OCI-LY1 (cell line): ENCODE data around the gene ETF1.

Experiments
- H2AFZ ChIP-seq: fragments of 200-600 bp; sonication (generic), shearing (Covaris generic); 2 replicates; pipeline ENCODE4 v1.6.0; 2014; ENCODE audit warnings: antibody characterized with exemption, mild to moderate bottlenecking, low read length
- H3F3A ChIP-seq: fragments of 200-600 bp; sonication (generic), shearing (Covaris generic); 2 replicates; pipeline ENCODE4 v1.6.0; 2014; ENCODE audit warnings: mild to moderate bottlenecking, antibody characterized with exemption, low read length, moderate library complexity; ENCODE audit not compliant: insufficient read depth
- H3K27ac ChIP-seq: fragments of 200-600 bp; sonication (generic); 2 replicates; pipeline ENCODE4 v1.5.1; 2014; ENCODE audit warnings: low read length, mixed run types, mild to moderate bottlenecking, low read depth; ENCODE audit not compliant: poor library complexity, severe bottlenecking
- H3K27me3 ChIP-seq: fragments of 200-600 bp; sonication (generic); 2 replicates; pipeline ENCODE4 v1.6.0; 2014; ENCODE audit warnings: antibody characterized with exemption, mild to moderate bottlenecking, low read length, moderate library complexity; ENCODE audit not compliant: insufficient read depth
- H3K36me3 ChIP-seq: fragments of 200-600 bp; sonication (generic); 2 replicates; pipeline ENCODE4 v1.6.1; 2014; ENCODE audit warnings: mild to moderate bottlenecking, antibody characterized with exemption, low read length, moderate library complexity, mixed read lengths; ENCODE audit not compliant: insufficient read depth
- H3K4me1 ChIP-seq: fragments of 200-600 bp; sonication (generic); 2 replicates; pipeline ENCODE4 v1.5.1; 2014; ENCODE audit warnings: mild to moderate bottlenecking, low read length, moderate library complexity; ENCODE audit not compliant: insufficient read depth, severe bottlenecking
- H3K4me2 ChIP-seq: fragments of 200-600 bp; sonication (generic), shearing (Covaris generic); 2 replicates; pipeline ENCODE4 v1.6.1; 2014; ENCODE audit warnings: low read length
- H3K4me3 ChIP-seq: fragments of 200-600 bp; sonication (generic); 2 replicates; pipeline ENCODE4 v1.5.1; 2014; ENCODE audit warnings: low read length, low read depth, mild to moderate bottlenecking, mixed read lengths; ENCODE audit not compliant: poor library complexity, severe bottlenecking
- H3K79me2 ChIP-seq: fragments of 200-600 bp; shearing (Covaris generic); 2 replicates; pipeline ENCODE4 v1.6.1; 2016; ENCODE audit warnings: mixed run types, low read length, mixed read lengths; ENCODE audit not compliant: insufficient read depth
- H3K9ac ChIP-seq: fragments of 200-600 bp; sonication (generic), shearing (Covaris generic); 2 replicates; pipeline ENCODE4 v1.6.1; 2014; ENCODE audit warnings: mild to moderate bottlenecking, low read length, mixed read lengths
- H3K9me2 ChIP-seq: fragments of 200-600 bp; sonication (generic), shearing (Covaris generic); 2 replicates; pipeline ENCODE4 v1.6.1; 2014; ENCODE audit warnings: low read depth, mild to moderate bottlenecking, low read length, mixed read lengths
- H3K9me3 ChIP-seq: fragments of 200-600 bp; shearing (Covaris generic); 2 replicates; pipeline ENCODE4 v1.6.1; 2014; ENCODE audit warnings: low read length, mixed read lengths
- H4K20me1 ChIP-seq: fragments of 200-600 bp; sonication (generic), shearing (Covaris generic); 2 replicates; pipeline ENCODE4 v1.6.0; 2016; ENCODE audit warnings: mild to moderate bottlenecking, low read length; ENCODE audit not compliant: insufficient read depth
- EZH2 ChIP-seq: fragments of 200-600 bp; sonication (generic), shearing (Covaris generic); IDR thresholded peaks from 2 replicates; pipeline ENCODE4 v1.8.0; 2017; ENCODE audit warnings: borderline replicate concordance, mixed run types, mild to moderate bottlenecking, antibody characterized with exemption, low read length, moderate library complexity, mixed read lengths
- TF ChIP-seq, protein P1 (sequence below): fragments of 200-600 bp; sonication (generic), shearing (Covaris generic); IDR thresholded peaks from 2 replicates; pipeline ENCODE4 v1.5.1; 2017; ENCODE audit warnings: mild to moderate bottlenecking, antibody characterized with exemption, low read length, moderate library complexity, mixed read lengths

Gene ETF1

DNA sequence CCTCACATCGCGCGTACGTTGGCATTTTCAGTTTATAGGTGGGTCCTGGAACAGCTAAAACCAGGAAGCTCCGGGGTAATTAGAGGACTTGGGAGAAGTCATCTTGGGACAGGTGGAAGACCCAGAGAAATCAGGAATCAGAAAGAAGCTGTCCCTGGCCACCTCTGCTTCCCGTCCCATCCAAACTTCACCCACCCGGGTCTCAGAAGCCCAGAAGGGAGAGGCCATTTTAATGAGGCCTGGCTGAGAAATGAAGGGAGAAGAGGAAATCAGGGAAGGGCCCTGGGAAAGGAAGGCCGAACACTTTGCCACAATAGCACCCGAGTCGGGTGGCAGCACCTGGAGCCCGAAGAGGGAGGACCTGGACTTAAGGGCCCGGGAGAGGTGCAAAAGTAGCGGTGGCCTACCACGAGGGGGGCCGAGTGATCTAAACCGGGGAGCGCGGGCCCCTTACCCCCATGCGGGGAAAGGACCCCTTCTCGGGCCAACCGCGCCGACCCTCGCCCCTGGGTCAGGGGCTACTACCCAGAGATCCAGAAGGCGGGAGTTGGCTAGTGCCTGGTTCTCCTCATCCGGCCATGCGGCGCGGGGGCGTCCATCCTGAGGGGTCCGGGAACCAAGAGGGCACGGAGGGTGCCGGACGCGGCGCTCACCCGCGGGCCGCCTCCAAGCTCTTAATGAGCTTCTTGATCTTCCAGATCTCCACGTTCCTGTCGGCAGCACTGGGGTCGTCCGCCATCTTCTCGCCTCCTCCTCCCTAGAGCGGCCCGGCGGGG lies 668 bp downstream of the ETF1 start:
- Histone ChIP-seq H2AFZ (no peak overlapping the region), H3K27me3 (no peaks in the 10 kb centered on the region), H4K20me1 (no peaks in the 10 kb centered on the region), H3K9me3 (no peaks in the 10 kb centered on the region), H3F3A (no peaks in the 10 kb centered on the region), H3K79me2 (peaks cover 74% of the 10 kb centered on the region), H3K9me2 (no peaks in the 10 kb centered on the region), H3K27ac (peak overlapping the region; percentile 22), H3K36me3 (peaks cover 43% of the 10 kb centered on the region; the same call in 1 of the 2 replicates), H3K9ac (peak overlapping the region; percentile 98), H3K4me1 (peaks cover 53% of the 10 kb centered on the region), H3K4me2 (peak overlapping the region; percentile 91), H3K4me3 (peak overlapping the region; percentile 78)
- TF ChIP-seq EZH2, result no peak
- TF ChIP-seq, protein P1, sequence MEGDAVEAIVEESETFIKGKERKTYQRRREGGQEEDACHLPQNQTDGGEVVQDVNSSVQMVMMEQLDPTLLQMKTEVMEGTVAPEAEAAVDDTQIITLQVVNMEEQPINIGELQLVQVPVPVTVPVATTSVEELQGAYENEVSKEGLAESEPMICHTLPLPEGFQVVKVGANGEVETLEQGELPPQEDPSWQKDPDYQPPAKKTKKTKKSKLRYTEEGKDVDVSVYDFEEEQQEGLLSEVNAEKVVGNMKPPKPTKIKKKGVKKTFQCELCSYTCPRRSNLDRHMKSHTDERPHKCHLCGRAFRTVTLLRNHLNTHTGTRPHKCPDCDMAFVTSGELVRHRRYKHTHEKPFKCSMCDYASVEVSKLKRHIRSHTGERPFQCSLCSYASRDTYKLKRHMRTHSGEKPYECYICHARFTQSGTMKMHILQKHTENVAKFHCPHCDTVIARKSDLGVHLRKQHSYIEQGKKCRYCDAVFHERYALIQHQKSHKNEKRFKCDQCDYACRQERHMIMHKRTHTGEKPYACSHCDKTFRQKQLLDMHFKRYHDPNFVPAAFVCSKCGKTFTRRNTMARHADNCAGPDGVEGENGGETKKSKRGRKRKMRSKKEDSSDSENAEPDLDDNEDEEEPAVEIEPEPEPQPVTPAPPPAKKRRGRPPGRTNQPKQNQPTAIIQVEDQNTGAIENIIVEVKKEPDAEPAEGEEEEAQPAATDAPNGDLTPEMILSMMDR, result no peak

DNA sequence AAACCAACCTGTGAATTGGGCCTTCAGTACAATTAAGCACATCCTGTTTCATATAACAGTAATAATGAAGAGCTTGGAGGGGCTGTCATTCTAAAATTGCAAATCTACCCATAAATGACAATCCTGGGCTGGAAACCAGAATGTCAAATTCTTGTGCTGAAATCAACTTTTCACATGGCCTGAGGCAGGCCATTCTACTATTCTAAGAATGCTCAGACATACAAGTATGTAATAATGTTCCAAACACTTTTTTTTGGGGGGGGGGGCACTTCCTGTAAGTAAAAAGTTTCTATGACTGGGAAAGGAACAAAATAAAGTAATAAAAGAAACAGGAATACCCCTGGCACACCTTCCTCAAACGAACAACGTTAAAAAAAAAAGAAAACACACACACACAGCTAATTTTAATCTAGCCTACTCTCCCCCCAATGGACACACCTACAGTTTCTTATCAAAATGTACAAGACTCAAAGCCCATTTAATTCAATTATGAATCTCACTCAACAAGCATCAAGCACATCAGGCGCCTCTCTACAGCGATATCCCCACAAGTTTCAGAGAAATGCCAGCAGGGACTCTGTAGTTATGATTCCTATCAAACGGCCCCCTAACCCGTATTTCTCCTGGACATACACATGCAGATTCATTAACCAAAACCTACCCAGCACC lies 1.4 kb downstream of the ETF1 start:
- Histone ChIP-seq H3K4me1 (peaks cover 53% of the 10 kb centered on the region), H3K27ac (peak overlapping the region; percentile 22), H3K79me2 (peaks cover 81% of the 10 kb centered on the region), H3F3A (no peaks in the 10 kb centered on the region; the same call in 1 of the 2 replicates), H3K9ac (peak overlapping the region; percentile 98), H3K4me3 (peak overlapping the region; percentile 78), H2AFZ (no peak overlapping the region), H3K27me3 (no peaks in the 10 kb centered on the region), H3K9me3 (no peaks in the 10 kb centered on the region), H3K9me2 (no peaks in the 10 kb centered on the region), H4K20me1 (no peaks in the 10 kb centered on the region), H3K4me2 (peak overlapping the region; percentile 91), H3K36me3 (peaks cover 49% of the 10 kb centered on the region; the same call in 1 of the 2 replicates)
- TF ChIP-seq EZH2, result no peak
- TF ChIP-seq, protein P1, result no peak

DNA sequence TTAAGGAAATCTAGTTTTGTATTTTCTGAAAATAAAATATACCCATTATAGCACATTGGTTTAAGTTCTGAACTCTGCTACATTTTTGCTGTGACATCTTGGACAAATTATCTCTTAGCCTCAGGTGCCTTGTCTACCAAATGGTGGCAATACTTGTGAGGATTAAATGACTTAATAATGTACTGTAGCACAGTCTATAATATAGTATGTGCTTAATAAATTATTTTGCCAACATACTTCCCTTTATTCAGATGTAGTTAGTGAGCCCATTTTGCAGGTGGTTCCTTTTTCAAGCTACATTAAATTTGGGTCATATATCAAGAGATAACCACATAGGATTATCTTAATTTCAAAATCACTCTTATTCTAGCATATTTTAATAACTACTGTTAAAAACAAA lies 3.2 kb downstream of the ETF1 start:
- Histone ChIP-seq H3K9me2 (no peaks in the 10 kb centered on the region), H4K20me1 (no peaks in the 10 kb centered on the region), H3K36me3 (peaks cover 58% of the 10 kb centered on the region), H3K9ac (no peak overlapping the region), H3K4me3 (no peak overlapping the region), H2AFZ (no peak overlapping the region), H3K4me2 (peak overlapping the region; percentile 15; the same call in 1 of the 2 replicates), H3K27me3 (no peaks in the 10 kb centered on the region), H3F3A (no peaks in the 10 kb centered on the region; the same call in 1 of the 2 replicates), H3K79me2 (peaks cover 86% of the 10 kb centered on the region), H3K4me1 (peaks cover 39% of the 10 kb centered on the region), H3K27ac (no peak overlapping the region), H3K9me3 (no peaks in the 10 kb centered on the region)
- TF ChIP-seq, protein P1, result no peak
- no peak for TF ChIP-seq EZH2
